Panc1 (cell line): ENCODE data around the gene PDE8B. TPM values are rescaled to one million over a fixed set of nuclear protein-coding genes. Genes with fewer than 3 reads are reported as not detected.

ENCODE experiments used
- ATAC-seq: fragments of 200-7000 bp; cut with Tn5 transposase; 2 replicates; pipeline ENCODE4 v1.9.1; 2020; ENCODE audit warnings: mild to moderate bottlenecking, moderate library complexity
- BruUV-seq: library from RNA; stranded (reverse); fragments of 400-500 nt; replicated peaks from 2 replicates; lab custom pipeline; 2021; lab: Mats Ljungman, UMichigan
- CTCF ChIA-PET: fragments of 300-600 bp; sonication (Branson Sonifier 250); formaldehyde crosslinking; loops from one replicate; lab custom pipeline; 2022; ENCODE audit warnings: antibody characterized with exemption; lab: Charles Lee
- POLR2A ChIA-PET: fragments of 300-600 bp; sonication (Branson Sonifier 250); formaldehyde crosslinking; loops from one replicate; lab custom pipeline; 2022; ENCODE audit warnings: antibody characterized with exemption; lab: Charles Lee
- DNase-seq: peaks from one replicate; pipeline ENCODE4 v3.0.0-alpha.2; 2010; ENCODE audit warnings: low read depth, low spot score
- H3K27ac ChIP-seq: 2 replicates; pipeline ENCODE4 v1.5.1; 2011; ENCODE audit warnings: mild to moderate bottlenecking, low read length, inconsistent platforms
- H3K27me3 ChIP-seq: fragments of 200-500 bp; sonication (Bioruptor generic); 2 replicates; pipeline ENCODE4 v1.6.0; 2014; ENCODE audit warnings: low read length, inconsistent platforms; ENCODE audit not compliant: control insufficient read depth, insufficient read depth
- H3K36me3 ChIP-seq: fragments of 200-500 bp; sonication (Bioruptor generic); 2 replicates; pipeline ENCODE4 v1.5.1; 2014; ENCODE audit warnings: inconsistent platforms, mild to moderate bottlenecking, low read length, moderate library complexity; ENCODE audit not compliant: control insufficient read depth, insufficient read depth
- H3K4me1 ChIP-seq: 2 replicates; pipeline ENCODE4 v1.5.1; 2011; ENCODE audit warnings: inconsistent platforms, mild to moderate bottlenecking, low read length, moderate library complexity; ENCODE audit not compliant: control insufficient read depth, insufficient read depth
- H3K4me3 ChIP-seq, 2 experiments: 2 replicates each; pipeline ENCODE4 v1.5.1; 2011 to 2012; ENCODE audit warnings: low read depth in 2 of 2, low read length in 2 of 2, mild to moderate bottlenecking in 2 of 2, inconsistent platforms in 1 of 2, moderate library complexity in 1 of 2
- H3K9me3 ChIP-seq: fragments of 200-500 bp; sonication (Bioruptor generic); 2 replicates; pipeline ENCODE4 v1.5.1; 2014; ENCODE audit warnings: low read depth, mild to moderate bottlenecking, inconsistent platforms, low read length, moderate library complexity; ENCODE audit not compliant: control insufficient read depth, insufficient read depth
- CTCF ChIP-seq: fragments of 450-650 bp; IDR thresholded peaks from 2 replicates; pipeline ENCODE4 v1.5.1; 2017; ENCODE audit warnings: mild to moderate bottlenecking
- POLR2AphosphoS5 ChIP-seq: IDR thresholded peaks from 2 replicates; pipeline ENCODE4 v1.6.1; 2012; ENCODE audit warnings: mild to moderate bottlenecking, low read depth, low read length, moderate library complexity
- SIN3A ChIP-seq: IDR thresholded peaks from 2 replicates; pipeline ENCODE4 v1.6.1; 2012; ENCODE audit warnings: low read depth, mild to moderate bottlenecking, low read length, moderate library complexity, borderline replicate concordance; ENCODE audit not compliant: insufficient read depth
- TCF7L2 ChIP-seq: IDR thresholded peaks from 2 replicates; pipeline ENCODE4 v1.6.1; 2011; ENCODE audit warnings: mild to moderate bottlenecking, low read depth, low read length, inconsistent platforms
- in situ Hi-C: cut with HindIII; loops from 2 replicates; pipeline ENCODE4 v1.10.0; 2016; ENCODE audit warnings: low sequenced_read_pairs, low pct_unique_long_range_greater_than_20kb
- intact Hi-C: fragments of 100-400 bp; cut with micrococcal nuclease; formaldehyde crosslinking; loops from one replicate; pipeline ENCODE4 v1.10.0; 2022; ENCODE audit not compliant: unreplicated experiment
- total RNA-seq: library from RNA; stranded (reverse); gene quantifications from one replicate; pipeline ENCODE4 v1.2.1, GENCODE V29; 2021; ENCODE audit not compliant: unreplicated experiment
- TF ChIP-seq, protein P1 (sequence below), 2 experiments: IDR thresholded peaks; 2 replicates each; pipeline ENCODE4 v1.6.1; 2011 to 2012; ENCODE audit warnings: low read depth in 2 of 2, control low read depth in 1 of 2, low read length in 1 of 2, mild to moderate bottlenecking in 1 of 2, moderate library complexity in 1 of 2; ENCODE audit not compliant: insufficient read depth in 1 of 2

Gene PDE8B
- total RNA-seq, 1 experiment from 2014 or later: 0.62 TPM

DNA sequence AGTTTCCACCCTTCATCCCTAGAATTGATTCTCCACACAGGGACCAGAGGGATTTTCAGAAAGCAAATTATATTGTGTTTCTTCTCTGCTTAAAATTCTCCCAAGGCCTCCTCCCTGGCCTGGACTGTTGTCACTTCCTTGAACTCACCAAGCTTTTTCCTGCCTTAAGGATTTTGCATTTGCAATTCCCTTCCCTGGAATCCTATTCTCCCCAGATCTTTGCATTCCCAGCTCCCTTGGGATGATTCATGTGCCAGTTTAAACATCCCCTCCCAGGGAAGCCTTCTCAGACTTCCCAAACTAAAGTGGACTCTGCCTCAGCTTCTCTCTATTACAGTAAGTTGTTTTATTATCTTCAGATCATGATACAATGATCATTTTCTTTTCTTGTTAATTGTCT is 35.2 kb upstream of the PDE8B start:
- Histone ChIP-seq H3K4me1 (no peaks in the 10 kb centered on the region), H3K36me3 (no peaks in the 10 kb centered on the region), H3K9me3 (no peaks in the 10 kb centered on the region), H3K4me3 (no peak overlapping the region), H3K27me3 (peaks cover 65% of the 10 kb centered on the region), H3K27ac (no peak overlapping the region)
- ChIA-PET POLR2A (no interaction called here), CTCF (no interaction called here)
- intact Hi-C loops: no loop called here
- TF ChIP-seq CTCF: 0 out of 2 replicates have a peak, but pooled peaks have one; percentile 4
- TF ChIP-seq SIN3A: no peak
- DNase-seq (no peak), ATAC-seq (no peak)
- no TSS peak for BruUV-seq
- in situ Hi-C loops: no loop called here

DNA sequence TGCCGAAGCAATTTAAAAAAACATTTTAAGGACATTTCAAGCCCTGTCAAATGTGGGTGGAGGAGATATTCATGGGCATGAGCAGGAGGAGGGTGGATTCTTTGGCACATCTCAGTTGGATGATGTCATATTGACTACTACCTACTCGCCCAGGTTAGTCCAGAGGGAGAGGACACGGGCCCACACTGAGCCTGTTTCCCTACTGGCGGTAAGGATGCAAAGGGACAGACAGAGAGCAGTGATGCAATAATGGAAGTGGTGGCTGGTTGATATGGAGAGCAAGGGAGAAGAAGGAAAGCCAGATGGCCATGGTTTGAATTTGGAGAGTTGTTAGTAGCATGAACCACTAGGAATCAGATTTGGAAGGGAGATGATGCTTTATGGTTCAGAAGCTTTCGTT is 34.1 kb upstream of the PDE8B start:
- Histone ChIP-seq H3K27ac (no peak overlapping the region), H3K4me3 (no peak overlapping the region), H3K9me3 (no peaks in the 10 kb centered on the region), H3K4me1 (peaks cover 3% of the 10 kb centered on the region; the same call in 1 of the 2 replicates), H3K36me3 (no peaks in the 10 kb centered on the region), H3K27me3 (peaks cover 58% of the 10 kb centered on the region)
- TF ChIP-seq, protein P1, sequence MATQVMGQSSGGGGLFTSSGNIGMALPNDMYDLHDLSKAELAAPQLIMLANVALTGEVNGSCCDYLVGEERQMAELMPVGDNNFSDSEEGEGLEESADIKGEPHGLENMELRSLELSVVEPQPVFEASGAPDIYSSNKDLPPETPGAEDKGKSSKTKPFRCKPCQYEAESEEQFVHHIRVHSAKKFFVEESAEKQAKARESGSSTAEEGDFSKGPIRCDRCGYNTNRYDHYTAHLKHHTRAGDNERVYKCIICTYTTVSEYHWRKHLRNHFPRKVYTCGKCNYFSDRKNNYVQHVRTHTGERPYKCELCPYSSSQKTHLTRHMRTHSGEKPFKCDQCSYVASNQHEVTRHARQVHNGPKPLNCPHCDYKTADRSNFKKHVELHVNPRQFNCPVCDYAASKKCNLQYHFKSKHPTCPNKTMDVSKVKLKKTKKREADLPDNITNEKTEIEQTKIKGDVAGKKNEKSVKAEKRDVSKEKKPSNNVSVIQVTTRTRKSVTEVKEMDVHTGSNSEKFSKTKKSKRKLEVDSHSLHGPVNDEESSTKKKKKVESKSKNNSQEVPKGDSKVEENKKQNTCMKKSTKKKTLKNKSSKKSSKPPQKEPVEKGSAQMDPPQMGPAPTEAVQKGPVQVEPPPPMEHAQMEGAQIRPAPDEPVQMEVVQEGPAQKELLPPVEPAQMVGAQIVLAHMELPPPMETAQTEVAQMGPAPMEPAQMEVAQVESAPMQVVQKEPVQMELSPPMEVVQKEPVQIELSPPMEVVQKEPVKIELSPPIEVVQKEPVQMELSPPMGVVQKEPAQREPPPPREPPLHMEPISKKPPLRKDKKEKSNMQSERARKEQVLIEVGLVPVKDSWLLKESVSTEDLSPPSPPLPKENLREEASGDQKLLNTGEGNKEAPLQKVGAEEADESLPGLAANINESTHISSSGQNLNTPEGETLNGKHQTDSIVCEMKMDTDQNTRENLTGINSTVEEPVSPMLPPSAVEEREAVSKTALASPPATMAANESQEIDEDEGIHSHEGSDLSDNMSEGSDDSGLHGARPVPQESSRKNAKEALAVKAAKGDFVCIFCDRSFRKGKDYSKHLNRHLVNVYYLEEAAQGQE (IDR thresholded peaks at IDR 0.05; ENCODE audit: insufficient read depth in 1 of 2, low read depth in 2 of 2, low read length in 1 of 2): no peak
- TF ChIP-seq CTCF: no peak
- TF ChIP-seq POLR2AphosphoS5: no peak
- TF ChIP-seq TCF7L2: no peak
- TF ChIP-seq SIN3A: no peak
- POLR2A ChIA-PET: no interaction called here
- CTCF ChIA-PET: no interaction called here
- in situ Hi-C loops: no loop called here
- ATAC-seq (no peak), DNase-seq (no peak)
- intact Hi-C loops: no loop called here
- no TSS peak for BruUV-seq
